HG03432 (cell line): ENCODE results near the gene NFATC2.

Experiments used
- ATAC-seq: cut with Tn5 transposase; IDR thresholded peaks from one replicate; pipeline ENCODE4 v1.9.1; 2021; ENCODE audit warnings: mild to moderate bottlenecking, moderate library complexity; ENCODE audit not compliant: unreplicated experiment

The NFATC2 gene

GRCh38 chr20:51456511-51457509 lies 85.7 kb downstream of the NFATC2 start:
- ATAC-seq = no peak

- no peak for ATAC-seq
Observed at GRCh38 chr20:51454250-51454865, 88.2 kb downstream of the NFATC2 start.

GRCh38 chr20:51452734-51453365 lies 89.7 kb downstream of the NFATC2 start:
- no peak for ATAC-seq

- ATAC-seq = no peak
Observed at GRCh38 chr20:51452091-51452613, 90.4 kb downstream of the NFATC2 start.

GRCh38 chr20:51451484-51451883 lies 91.0 kb downstream of the NFATC2 start:
- no peak for ATAC-seq

- ATAC-seq = no peak
Observed at GRCh38 chr20:51450984-51451383, 91.5 kb downstream of the NFATC2 start.

GRCh38 chr20:51450221-51450712 lies 92.3 kb downstream of the NFATC2 start:
- ATAC-seq = no peak

GRCh38 chr20:51449498-51450220 lies 92.9 kb downstream of the NFATC2 start:
- no peak for ATAC-seq

GRCh38 chr20:51447765-51448148 lies 94.8 kb downstream of the NFATC2 start:
- no peak for ATAC-seq

GRCh38 chr20:51447097-51447764 lies 95.3 kb downstream of the NFATC2 start:
- ATAC-seq = no peak

- no peak for ATAC-seq
Observed at GRCh38 chr20:51446656-51447055, 95.9 kb downstream of the NFATC2 start.

- no peak for ATAC-seq
Observed at GRCh38 chr20:51446230-51446629, 96.3 kb downstream of the NFATC2 start.

GRCh38 chr20:51445591-51445990 lies 96.9 kb downstream of the NFATC2 start:
- no peak for ATAC-seq

GRCh38 chr20:51444922-51445438 lies 97.5 kb downstream of the NFATC2 start:
- no peak for ATAC-seq

- no peak for ATAC-seq
Observed at GRCh38 chr20:51444467-51444866, 98.1 kb downstream of the NFATC2 start.

GRCh38 chr20:51442602-51443001 lies 99.9 kb downstream of the NFATC2 start:
- no peak for ATAC-seq

GRCh38 chr20:51440589-51440988 lies 101.9 kb downstream of the NFATC2 start:
- ATAC-seq = no peak

GRCh38 chr20:51439160-51439689 lies 103.3 kb downstream of the NFATC2 start:
- ATAC-seq = no peak

GRCh38 chr20:51438136-51438535 lies 104.4 kb downstream of the NFATC2 start:
- no peak for ATAC-seq
